Sigmoid colon (tissue), 4 donors: Measurements from ENCODE around the gene VASH2.

Source experiments
- CTCF ChIP-seq, 4 experiments: fragments of 450-650 bp in 3 of 4; fragments of 200-600 bp in 1 of 4; IDR thresholded peaks; one replicate each; pipeline ENCODE4 v1.5.1; 2016 to 2019; ENCODE audit warnings: antibody characterized with exemption in 4 of 4, mild to moderate bottlenecking in 3 of 4, moderate library complexity in 2 of 4
- EP300 ChIP-seq, 4 donors: sonication (generic); formaldehyde crosslinking; IDR thresholded peaks; one replicate each; pipeline ENCODE4 v1.6.1; 2017; ENCODE audit warnings: antibody characterized with exemption in 4 of 4
- POLR2A ChIP-seq, 2 donors: fragments of 450-650 bp; IDR thresholded peaks; one replicate each; pipeline ENCODE4 v1.6.1; 2016; ENCODE audit warnings: antibody characterized with exemption in 2 of 2, mild to moderate bottlenecking in 2 of 2, moderate library complexity in 2 of 2

GRCh38 chr1:212954514-212954913 is 4.2 kb downstream of the VASH2 start:
- TF ChIP-seq CTCF (IDR thresholded peaks at IDR 0.05) (no peak), POLR2A (IDR thresholded peaks at IDR 0.05) (no peak), EP300 (IDR thresholded peaks at IDR 0.05) (no peak)
